SKM-1 treated with dmso at 0.1 percent for 144 hours (cell line): ENCODE measurements around the gene HPX.

ENCODE experiments used
- DNase-seq: peaks from one replicate; lab custom pipeline; 2025; ENCODE audit not compliant: unreplicated experiment; lab: John Stamatoyannopoulos, UW

Gene HPX

GRCh38 chr11:6468712-6469495 lies 28.1 kb upstream of the HPX start:
- DNase-seq, result peak; percentile 7

DNA sequence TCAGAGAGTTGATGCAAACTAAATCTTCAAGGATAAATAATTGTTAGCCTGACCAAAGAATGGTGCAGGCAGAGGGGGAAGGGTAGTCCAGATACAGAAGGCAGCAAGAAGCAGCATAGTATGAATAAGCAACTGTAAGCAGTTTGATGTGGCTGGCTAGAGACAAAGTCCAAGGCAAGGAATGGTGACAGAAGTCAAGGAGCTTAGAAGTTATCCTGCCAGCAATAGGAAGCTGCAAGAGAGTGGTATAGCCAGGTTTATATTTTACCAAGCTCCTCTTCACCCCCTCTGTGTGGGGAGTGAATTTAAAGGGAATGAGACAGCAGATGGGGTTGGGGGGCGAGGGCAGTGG lies 18.3 kb upstream of the HPX start:
- no peak for DNase-seq

- DNase-seq, result no peak
These were observed 17.7 kb upstream of the HPX start for GRCh38 chr11:6458352-6459098.

DNA sequence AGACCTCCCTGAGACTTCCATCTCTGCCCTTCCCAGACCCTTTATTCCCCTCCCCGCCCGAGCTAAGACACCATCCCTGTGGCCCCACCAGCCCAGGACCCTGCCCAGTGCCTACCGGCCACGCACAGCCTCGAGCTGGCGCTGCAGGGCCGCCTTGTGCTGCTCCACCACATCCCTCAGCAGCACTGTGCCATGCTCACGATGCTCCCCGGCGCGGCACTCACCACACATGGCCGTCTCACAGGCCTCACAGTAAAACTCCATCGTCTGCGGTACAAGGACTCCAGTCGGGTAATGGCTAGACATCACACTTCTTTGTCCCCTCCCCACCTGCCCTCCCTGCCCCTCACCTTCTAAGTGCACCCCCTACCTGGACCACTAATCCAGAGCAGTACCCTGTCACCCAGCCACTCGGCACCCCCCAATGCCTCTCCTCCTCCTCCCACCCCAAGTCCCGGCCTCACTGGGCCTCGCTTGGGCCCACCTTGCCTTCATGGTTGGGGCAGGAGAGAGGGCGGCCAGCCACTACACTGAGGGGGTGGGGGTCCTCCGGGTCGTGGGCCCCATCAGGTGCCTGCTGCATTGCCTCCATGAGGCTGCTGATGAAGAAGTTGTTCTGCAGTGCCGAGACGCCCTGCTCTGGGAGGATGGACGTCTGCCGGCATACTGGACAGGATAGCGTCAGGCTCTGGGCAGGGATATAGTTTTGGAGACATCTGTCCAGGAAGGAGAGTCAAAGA lies 17.0 kb upstream of the HPX start:
- DNase-seq, result no peak

DNA sequence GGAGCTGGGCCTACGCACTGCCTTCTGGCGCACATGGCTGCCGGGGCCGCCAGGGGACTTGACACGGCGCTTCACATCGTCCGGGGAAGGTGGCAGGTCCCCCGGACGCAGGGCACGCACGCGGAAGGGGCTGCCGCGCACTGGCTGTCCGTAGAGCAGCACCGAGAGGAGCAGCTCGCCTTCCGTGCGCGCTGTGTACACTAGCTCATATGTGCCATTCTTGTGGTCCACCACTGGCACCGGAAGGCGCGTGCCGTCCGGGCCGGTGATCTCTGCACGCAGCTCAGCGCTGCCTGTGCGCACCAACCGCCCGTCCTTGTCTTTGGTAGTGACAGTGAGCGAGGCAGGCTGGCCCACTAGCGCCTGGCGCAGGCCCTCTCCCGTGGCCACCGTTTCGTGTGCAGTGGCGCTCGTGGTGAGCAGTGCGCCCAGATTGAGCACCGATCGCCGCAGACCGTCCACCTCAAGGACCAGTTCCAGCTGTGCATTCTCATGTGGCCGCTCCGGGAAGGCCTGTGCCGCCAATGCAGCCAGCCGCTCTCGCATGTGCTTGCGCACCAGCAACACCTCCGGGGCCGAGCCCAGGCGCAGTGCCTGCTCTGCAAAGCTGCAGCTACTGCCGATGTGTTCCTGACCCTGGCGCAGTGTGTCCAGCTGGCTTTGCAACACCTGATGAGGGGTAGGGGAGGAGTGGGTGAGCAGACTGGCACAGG lies 15.7 kb upstream of the HPX start:
- DNase-seq, result no peak

DNA sequence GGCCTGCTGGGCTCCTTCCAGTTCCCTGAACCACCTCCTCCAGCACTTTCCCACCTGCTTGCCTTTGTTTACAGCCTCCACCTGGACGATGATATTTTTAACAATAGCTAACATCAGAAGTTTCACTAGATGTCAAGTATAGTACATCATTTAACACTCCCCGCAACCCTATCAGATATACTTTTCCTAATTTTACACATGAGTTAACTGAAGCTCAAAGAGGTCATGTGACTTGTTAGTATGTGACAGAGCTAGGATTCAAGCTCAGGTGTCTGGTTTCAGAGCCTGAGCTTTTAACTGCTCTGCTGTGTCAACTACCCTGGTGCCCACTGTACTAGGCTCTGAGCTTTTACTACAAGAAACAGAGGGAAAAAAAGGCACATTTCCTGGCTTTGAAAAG lies 14.3 kb upstream of the HPX start:
- DNase-seq, result no peak

- DNase-seq, result no peak
These were observed 12.4 kb upstream of the HPX start for GRCh38 chr11:6453152-6453551.

DNA sequence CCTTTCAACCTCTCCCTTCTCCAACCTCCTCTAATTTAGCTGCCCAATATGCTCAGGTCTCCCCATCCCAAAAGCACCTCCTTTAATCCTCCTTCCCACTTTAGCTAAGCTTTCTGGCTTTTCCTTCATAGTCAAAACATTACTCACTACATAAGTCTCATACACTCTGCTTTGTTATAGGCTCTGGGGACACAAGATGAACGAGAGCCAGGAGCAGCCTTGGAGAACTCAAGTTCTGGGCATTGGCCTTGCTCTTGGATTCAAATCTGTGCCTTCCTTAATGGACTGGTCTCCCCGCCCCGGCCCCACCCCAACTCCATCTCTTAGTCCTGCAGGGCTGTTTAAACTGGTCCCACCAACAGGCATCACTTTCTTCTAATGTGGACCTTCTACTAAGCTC lies 11.4 kb upstream of the HPX start:
- DNase-seq, result no peak

DNA sequence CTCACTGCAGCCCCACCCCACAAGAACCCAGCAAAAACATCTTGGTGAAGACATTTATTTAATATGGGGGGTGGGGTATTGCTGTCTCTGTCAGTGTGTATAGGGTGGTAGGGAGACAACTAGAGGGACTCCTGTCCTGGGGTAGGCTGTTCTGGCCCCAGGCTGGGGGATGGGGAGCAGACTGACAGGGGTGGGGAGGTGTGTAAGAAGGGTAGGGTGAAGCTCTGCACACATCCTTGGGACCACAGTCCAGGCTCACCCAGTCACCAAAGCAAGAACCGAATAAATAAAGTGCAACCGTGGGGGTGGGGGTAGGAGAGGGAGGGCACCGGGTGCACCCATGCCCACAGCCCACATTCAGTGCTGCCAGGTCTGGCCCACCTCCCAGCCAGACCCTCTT lies 7.8 kb upstream of the HPX start:
- no peak for DNase-seq

GRCh38 chr11:6443269-6444003 lies 2.6 kb upstream of the HPX start:
- peak; percentile 59 for DNase-seq

- no peak for DNase-seq
These were observed 1.7 kb upstream of the HPX start for GRCh38 chr11:6442441-6442840.

DNA sequence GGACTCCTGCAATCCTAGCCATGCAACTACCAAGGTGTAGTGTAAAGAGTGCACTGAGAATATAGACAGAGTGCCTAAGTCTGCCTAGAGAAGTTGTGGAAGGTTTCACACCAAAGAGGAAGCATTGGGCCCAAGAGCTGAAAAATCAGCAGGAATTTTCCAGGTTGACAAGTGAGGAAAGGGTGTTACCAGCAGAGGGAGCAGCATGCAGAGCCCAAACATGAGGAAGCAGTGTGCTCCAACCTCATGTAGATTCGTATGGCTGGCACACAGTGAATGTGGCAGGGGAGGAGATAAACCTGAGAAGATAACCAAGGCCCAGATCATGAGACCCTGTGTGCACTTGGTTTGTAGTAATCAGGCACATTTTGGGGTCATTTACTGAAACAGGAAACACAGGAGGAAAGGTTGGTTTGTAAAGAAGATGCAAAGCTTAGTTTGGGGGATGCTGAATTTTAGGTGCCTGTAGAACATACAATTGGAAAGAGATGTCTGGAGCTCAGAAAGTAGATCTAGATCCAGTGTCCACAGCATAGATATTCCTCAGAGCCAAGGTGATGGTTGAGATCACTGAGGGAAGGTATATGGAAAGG lies 1.7 kb downstream of the HPX start:
- peak; percentile 69 for DNase-seq

- DNase-seq, result peak; percentile 73
These were observed 2.8 kb downstream of the HPX start for GRCh38 chr11:6437993-6438392.

- DNase-seq, result no peak
These were observed 3.4 kb downstream of the HPX start for GRCh38 chr11:6437423-6437822.

GRCh38 chr11:6433998-6434660 lies 6.7 kb downstream of the HPX start:
- DNase-seq, result no peak

DNA sequence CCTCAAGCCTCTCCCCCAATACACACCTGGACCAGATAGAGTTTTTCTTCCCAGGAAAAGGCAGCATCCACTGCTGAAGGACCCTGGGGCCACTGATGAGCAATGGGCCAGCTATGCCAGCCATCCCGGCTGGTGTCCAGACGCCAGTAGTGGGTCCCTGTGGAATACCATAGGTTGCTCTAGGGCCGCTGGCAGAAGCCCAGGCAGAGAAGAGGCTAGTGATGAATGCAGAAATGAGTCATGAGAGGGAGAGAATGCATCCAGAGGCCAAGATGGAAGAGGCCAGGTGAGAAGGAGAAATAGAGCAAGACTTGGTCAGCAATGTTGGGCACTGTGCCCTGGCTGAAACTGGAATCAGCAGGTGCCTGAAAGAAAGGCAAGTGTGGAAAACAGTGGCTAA lies 8.9 kb downstream of the HPX start:
- no peak for DNase-seq

DNA sequence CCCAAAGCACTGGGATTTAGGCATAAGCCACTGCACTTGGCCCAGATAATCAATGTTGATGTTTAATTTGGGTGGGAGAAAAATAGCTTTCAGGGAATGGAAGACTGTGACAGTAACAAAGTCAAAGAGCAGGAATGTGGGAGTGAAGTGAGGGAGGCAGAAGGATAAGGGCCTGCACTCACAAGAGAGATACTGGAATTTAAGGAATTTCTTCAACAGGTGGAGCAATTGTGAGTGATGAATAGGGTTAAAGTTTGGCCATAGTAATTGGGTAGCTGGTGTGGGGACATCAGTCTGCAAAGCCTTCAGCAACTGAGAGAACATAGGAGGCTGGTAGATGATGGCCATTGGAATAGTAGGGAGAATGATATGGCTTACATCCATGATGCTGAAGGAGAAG lies 13.3 kb downstream of the HPX start:
- DNase-seq, result no peak

- no peak for DNase-seq
These were observed 20.1 kb downstream of the HPX start for GRCh38 chr11:6420677-6421076.

- peak; percentile 31 for DNase-seq
These were observed 21.7 kb downstream of the HPX start, which contains the start of gene APBB1 for GRCh38 chr11:6419009-6419631. TSS of gene APBB1 (minus strand) at chr11:6419094. CDS start at chr11:6411347, 7,747 bp downstream.
